Smooth muscle cell (in vitro differentiated cells): ENCODE data around the gene PIK3CG. TPM values are rescaled to one million over a fixed set of nuclear protein-coding genes. Genes with fewer than 3 reads are reported as not detected.
"Not testable (repeated sequence)": the region's sequence is repeated elsewhere in the genome, so short reads cannot be mapped to it uniquely, and the experiment has no call there.

Source experiments
- DNase-seq: peaks from one replicate; lab custom pipeline; 2025; ENCODE audit not compliant: unreplicated experiment; lab: John Stamatoyannopoulos, UW
- H2AFZ ChIP-seq: fragments of 200-600 bp; sonication (generic); 2 replicates; pipeline ENCODE4 v1.6.0; 2016; ENCODE audit warnings: antibody characterized with exemption, low read depth, mild to moderate bottlenecking
- H3F3A ChIP-seq: fragments of 200-600 bp; sonication (generic); 2 replicates; pipeline ENCODE4 v1.6.0; 2017; ENCODE audit warnings: antibody characterized with exemption, low read depth
- H3K27ac ChIP-seq: fragments of 200-600 bp; sonication (generic); 2 replicates; pipeline ENCODE4 v1.5.1; 2016; ENCODE audit warnings: low read depth, mild to moderate bottlenecking
- H3K27me3 ChIP-seq: fragments of 200-600 bp; sonication (generic); 2 replicates; pipeline ENCODE4 v1.6.1; 2016; ENCODE audit warnings: low read depth, mild to moderate bottlenecking
- H3K36me3 ChIP-seq: fragments of 200-600 bp; sonication (generic); 2 replicates; pipeline ENCODE4 v1.5.1; 2016; ENCODE audit warnings: low read depth
- H3K4me1 ChIP-seq: fragments of 200-600 bp; sonication (generic); 2 replicates; pipeline ENCODE4 v1.5.1; 2016; ENCODE audit warnings: low read depth
- H3K4me2 ChIP-seq: fragments of 200-600 bp; sonication (generic); 2 replicates; pipeline ENCODE4 v1.6.0; 2016; ENCODE audit warnings: mild to moderate bottlenecking
- H3K4me3 ChIP-seq: fragments of 200-600 bp; sonication (generic); 2 replicates; pipeline ENCODE4 v1.5.1; 2016; ENCODE audit warnings: mild to moderate bottlenecking
- H3K79me2 ChIP-seq: fragments of 200-600 bp; sonication (generic); 2 replicates; pipeline ENCODE4 v1.6.0; 2016; ENCODE audit warnings: low read depth, mild to moderate bottlenecking
- H3K9ac ChIP-seq: fragments of 200-600 bp; sonication (generic); 2 replicates; pipeline ENCODE4 v1.6.0; 2016; ENCODE audit warnings: low read depth
- H3K9me3 ChIP-seq: fragments of 200-600 bp; sonication (generic); replicated peaks from 2 replicates; pipeline ENCODE4 v1.5.1; 2016; ENCODE audit warnings: low read depth
- H4K20me1 ChIP-seq: fragments of 200-600 bp; sonication (generic); 2 replicates; pipeline ENCODE4 v1.6.0; 2016; ENCODE audit warnings: low read depth
- CTCF ChIP-seq: fragments of 200-600 bp; sonication (generic); IDR thresholded peaks from 2 replicates; pipeline ENCODE4 v1.5.1; 2017; ENCODE audit warnings: borderline replicate concordance, mild to moderate bottlenecking, antibody characterized with exemption; ENCODE audit not compliant: insufficient read depth, poor library complexity, severe bottlenecking
- WGBS: methylation state at CpG from one replicate; pipeline ENCODE4 v1.1.7; 2016; ENCODE audit warnings: low lambda C conversion rate; 5-methylcytosine and 5-hydroxymethylcytosine counted together
- polyA plus RNA-seq: library from polyadenylated mRNA; unstranded; fragments of >200 nt; fragmentation: Nextera tagmentation; extraction: Ambion mirVana; gene quantifications from 2 replicates; pipeline ENCODE4 v1.2.1, GENCODE V29; 2016
- total RNA-seq: library from RNA; depleted of rRNA; stranded (reverse); fragments of >200 nt; gene quantifications from 2 replicates; pipeline ENCODE4 v1.2.3, GENCODE V29; 2014

PIK3CG gene
- total and polyA plus RNA-seq, 2 experiments from 2014 or later: not detected

GRCh38 chr7:106891548-106892410 is 26.7 kb downstream of the PIK3CG start:
- no peaks in the 10 kb centered on the region for H3F3A ChIP-seq
- H4K20me1 ChIP-seq: no peaks in the 10 kb centered on the region
- no peak overlapping the region for H3K4me2 ChIP-seq
- H3K9me3 ChIP-seq: no peaks in the 10 kb centered on the region
- H3K4me1 ChIP-seq: no peaks in the 10 kb centered on the region
- DNase-seq: no peak
- 77% methylated on average over 8 of the region's 8 CpGs for WGBS
- H3K27ac ChIP-seq: no peak overlapping the region
- no peak overlapping the region for H3K4me3 ChIP-seq
- H3K36me3 ChIP-seq: no peaks in the 10 kb centered on the region
- no peaks in the 10 kb centered on the region for H3K79me2 ChIP-seq
- no peak overlapping the region for H2AFZ ChIP-seq
- no peak for TF ChIP-seq CTCF
- H3K9ac ChIP-seq: no peak overlapping the region
- H3K27me3 ChIP-seq: no peaks in the 10 kb centered on the region

DNA sequence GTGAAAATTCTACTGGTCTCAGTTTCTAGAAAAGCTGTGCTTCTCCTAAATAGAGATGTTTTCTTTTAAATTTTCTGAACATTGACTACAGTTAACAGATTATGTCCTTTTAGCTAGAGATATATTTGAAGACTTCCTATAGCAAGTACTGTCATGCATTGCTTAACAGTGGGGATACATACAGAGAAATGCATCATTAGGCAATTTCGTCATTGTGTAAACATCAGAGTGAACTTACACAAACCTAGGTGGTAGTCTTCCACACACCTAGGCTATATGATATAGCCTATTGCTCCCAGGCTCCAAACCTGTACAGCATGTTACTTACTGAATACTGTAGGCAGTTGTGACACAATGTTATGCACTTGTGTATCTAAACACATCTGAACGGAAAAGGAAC is 28.5 kb downstream of the PIK3CG start:
- no peaks in the 10 kb centered on the region for H3F3A ChIP-seq
- H3K4me1 ChIP-seq: no peaks in the 10 kb centered on the region
- 84% methylated on average over 2 of the region's 2 CpGs for WGBS
- H3K36me3 ChIP-seq: no peaks in the 10 kb centered on the region
- no peaks in the 10 kb centered on the region for H3K79me2 ChIP-seq
- no peaks in the 10 kb centered on the region for H3K9me3 ChIP-seq
- no peaks in the 10 kb centered on the region for H4K20me1 ChIP-seq
- no peak overlapping the region for H3K27ac ChIP-seq
- no peak for DNase-seq
- TF ChIP-seq CTCF: no peak
- H3K9ac ChIP-seq: no peak overlapping the region
- no peak overlapping the region for H2AFZ ChIP-seq
- no peak overlapping the region for H3K4me3 ChIP-seq
- H3K4me2 ChIP-seq: no peak overlapping the region
- H3K27me3 ChIP-seq: no peaks in the 10 kb centered on the region

DNA sequence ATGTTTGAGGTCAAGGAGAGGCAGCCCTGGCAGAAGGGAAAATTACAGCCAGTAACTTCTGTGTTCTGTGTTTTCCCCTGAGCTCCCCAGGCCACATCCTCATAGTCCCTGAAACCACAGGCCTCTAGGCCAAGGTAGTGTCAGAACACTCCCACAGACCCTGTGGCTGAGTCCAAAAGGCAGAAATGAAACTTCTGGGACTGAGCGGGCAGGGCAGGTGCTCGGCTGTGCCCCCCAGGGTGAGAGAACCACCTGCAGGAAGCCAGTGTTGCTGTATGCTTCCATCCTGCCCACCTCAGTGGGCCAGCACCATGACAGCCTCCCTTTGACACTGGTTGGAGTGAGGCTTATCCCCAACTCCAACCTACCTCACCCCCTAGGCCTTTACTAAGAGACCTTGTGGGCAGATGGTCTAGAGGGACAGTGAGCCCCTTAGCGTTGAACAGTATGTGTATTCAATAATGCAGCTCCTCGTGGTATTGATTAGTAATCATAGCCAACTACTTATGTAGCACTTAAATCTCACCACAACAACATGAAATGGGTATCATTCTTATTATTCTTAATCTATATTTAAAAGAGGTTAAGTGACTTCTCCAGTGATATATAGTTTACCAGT is 30.3 kb downstream of the PIK3CG start:
- Histone ChIP-seq H3K9ac (no peak overlapping the region), H3K36me3 (no peaks in the 10 kb centered on the region), H3F3A (no peaks in the 10 kb centered on the region), H3K79me2 (no peaks in the 10 kb centered on the region), H3K27ac (no peak overlapping the region), H2AFZ (no peak overlapping the region), H3K4me1 (no peaks in the 10 kb centered on the region), H3K27me3 (no peaks in the 10 kb centered on the region), H3K4me2 (no peak overlapping the region), H3K4me3 (no peak overlapping the region), H4K20me1 (no peaks in the 10 kb centered on the region), H3K9me3 (no peaks in the 10 kb centered on the region)
- DNase-seq: no peak
- no peak for TF ChIP-seq CTCF
- WGBS: 98% methylated on average over 4 of the region's 4 CpGs

GRCh38 chr7:106896231-106896630 is 31.1 kb downstream of the PIK3CG start:
- Histone ChIP-seq H3K27ac (no peak overlapping the region), H3K4me2 (no peak overlapping the region), H3F3A (no peaks in the 10 kb centered on the region), H4K20me1 (no peaks in the 10 kb centered on the region), H3K36me3 (no peaks in the 10 kb centered on the region), H3K4me1 (no peaks in the 10 kb centered on the region), H3K27me3 (no peaks in the 10 kb centered on the region), H2AFZ (no peak overlapping the region), H3K9ac (no peak overlapping the region), H3K4me3 (no peak overlapping the region), H3K79me2 (no peaks in the 10 kb centered on the region), H3K9me3 (no peaks in the 10 kb centered on the region)
- TF ChIP-seq CTCF: no peak
- WGBS: 86% methylated on average over 3 of the region's 3 CpGs
- DNase-seq: no peak

DNA sequence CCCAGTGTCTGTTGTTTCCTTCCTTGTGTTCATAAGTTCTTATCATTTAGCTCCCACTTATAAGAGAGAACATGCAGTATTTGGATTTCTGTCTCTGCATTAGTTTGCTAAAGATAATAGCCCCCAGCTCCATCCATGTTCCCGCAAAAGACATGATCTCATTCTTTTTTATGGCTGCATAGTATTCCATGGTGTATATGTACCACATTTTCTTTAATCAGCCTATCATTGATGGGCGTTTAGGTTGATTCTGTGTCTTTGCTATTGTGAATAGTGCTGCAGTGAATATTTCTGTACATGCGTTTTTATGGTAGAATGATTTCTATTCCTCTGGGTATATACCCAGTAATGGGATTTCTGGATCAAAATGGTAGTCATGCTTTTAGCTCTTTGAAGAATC is 32.5 kb downstream of the PIK3CG start:
- not testable (repeated sequence) for H3K4me3 ChIP-seq, H3K4me2 ChIP-seq, H3F3A ChIP-seq, H3K79me2 ChIP-seq, H3K9me3 ChIP-seq, DNase-seq, H3K4me1 ChIP-seq, H3K9ac ChIP-seq, H4K20me1 ChIP-seq, H3K27ac ChIP-seq, H3K27me3 ChIP-seq, H2AFZ ChIP-seq, H3K36me3 ChIP-seq
- WGBS: 93% methylated on average over 3 of the region's 3 CpGs
